Spleen (tissue), 11 donors: ENCODE results near the gene IRF2. TPM values are rescaled to one million over a fixed set of nuclear protein-coding genes. Genes with fewer than 3 reads are reported as not detected.
"Not testable (repeated sequence)": the region's sequence is repeated elsewhere in the genome, so short reads cannot be mapped to it uniquely, and the experiment has no call there.

ENCODE experiments used
- DNase-seq: peaks from one replicate; pipeline ENCODE4 v3.0.0-alpha.2; 2020
- H3K27ac ChIP-seq, 8 donors: fragments of 200-600 bp; sonication (generic) in 7 of 8; 1 replicate in 4 of 8; 2 replicates in 4 of 8; pipeline versions ENCODE4 v1.5.0 to v1.8.0; 2016 to 2021; ENCODE audit warnings: inconsistent platforms in 4 of 8, mild to moderate bottlenecking in 4 of 8, moderate library complexity in 1 of 8
- H3K27me3 ChIP-seq, 7 donors: fragments of 200-600 bp; sonication (generic) in 6 of 7; replicated peaks in 1 of 7; 1 replicate in 4 of 7; 2 replicates in 3 of 7; pipeline versions ENCODE4 v1.5.0 to v1.8.0; 2016 to 2021; ENCODE audit warnings: inconsistent platforms in 3 of 7, mild to moderate bottlenecking in 1 of 7
- H3K36me3 ChIP-seq, 6 donors: fragments of 200-600 bp; sonication (generic) in 5 of 6; 1 replicate in 4 of 6; 2 replicates in 2 of 6; pipeline versions ENCODE4 v1.5.0 to v1.8.0; 2016 to 2021; ENCODE audit warnings: inconsistent platforms in 2 of 6
- H3K4me1 ChIP-seq, 6 donors: fragments of 200-600 bp; sonication (generic) in 5 of 6; 1 replicate in 3 of 6; 2 replicates in 3 of 6; pipeline versions ENCODE4 v1.5.0 to v1.8.0; 2016 to 2021; ENCODE audit warnings: inconsistent platforms in 3 of 6
- H3K4me3 ChIP-seq, 8 donors: fragments of 200-600 bp; sonication (generic) in 7 of 8; 1 replicate in 4 of 8; 2 replicates in 4 of 8; pipeline versions ENCODE4 v1.5.0 to v1.8.0; 2016 to 2021; ENCODE audit warnings: inconsistent platforms in 4 of 8, mild to moderate bottlenecking in 4 of 8, moderate library complexity in 2 of 8
- H3K9me3 ChIP-seq, 8 donors: fragments of 200-600 bp; sonication (generic) in 7 of 8; 1 replicate in 4 of 8; 2 replicates in 4 of 8; pipeline versions ENCODE4 v1.5.0 to v1.8.0; 2016 to 2021; ENCODE audit warnings: inconsistent platforms in 4 of 8
- CTCF ChIP-seq, 11 experiments: fragments of 200-600 bp in 7 of 11; fragments of 450-650 bp in 4 of 11; sonication (generic) in 4 of 11; IDR thresholded peaks in 8 of 11; conservative IDR thresholded peaks in 3 of 11; 1 replicate in 7 of 11; 2 replicates in 4 of 11; pipeline versions ENCODE4 v1.4.0 to v1.8.0; 2016 to 2021; ENCODE audit warnings: antibody characterized with exemption in 11 of 11, inconsistent platforms in 4 of 11, mild to moderate bottlenecking in 1 of 11
- POLR2A ChIP-seq, 3 donors: fragments of 450-650 bp; IDR thresholded peaks; one replicate each; pipeline ENCODE4 v1.5.1; 2017; ENCODE audit warnings: antibody characterized with exemption in 3 of 3, mild to moderate bottlenecking in 1 of 3
- POLR2AphosphoS5 ChIP-seq, 3 donors: sonication (generic); formaldehyde crosslinking; IDR thresholded peaks; one replicate each; pipeline ENCODE4 v1.5.1; 2017; ENCODE audit warnings: antibody characterized with exemption in 3 of 3
- WGBS, 5 donors: extraction: QIAGEN DNeasy Blood & Tissue Kit in 3 of 5; methylation state at CpG; one replicate each; pipeline versions ENCODE4 v1.1.5 to v1.1.7; 2013 to 2018; 5-methylcytosine and 5-hydroxymethylcytosine counted together
- intact Hi-C: fragments of 100-400 bp; cut with DNase I; formaldehyde crosslinking; loops from one replicate; pipeline ENCODE4 v1.15.0; 2023; ENCODE audit warnings: low total_unique reads
- polyA plus RNA-seq, 3 donors: library from polyadenylated mRNA; stranded (reverse); fragments of 200-250 nt; gene quantifications; one replicate each; pipeline ENCODE4 v1.2.1, GENCODE V29; 2013
- total RNA-seq, 7 donors: library from RNA; depleted of rRNA in 3 of 7; stranded (reverse); fragments of >200 nt in 3 of 7; fragmentation: NEBNext Ultra II Directional in 4 of 7; extraction: Animal tissue kit (Norgen Biotek cat#: 25700) in 4 of 7; gene quantifications; one replicate each; pipeline versions ENCODE4 v1.1.0 to v1.2.1, GENCODE V29; 2016 to 2021
- donor health status: healthy with polysubstance abuse.
- donor health status: DM: no; HTN: no; CAD: no; lungs with moderate emphysema.
- donor health status: DM: no; HTN: no; CAD: no.
- donor health status: Bipolar disorder and iron deficiency.
- donor health status: healthy.
- donor health status: DM: no; HTN: no; CAD: no.
- donor health status: DM: yes; HTN: yes; CAD: no.

Gene IRF2
- total and polyA plus RNA-seq, 10 donors = 27.1 to 101 (median 87.2) TPM

- Histone ChIP-seq H3K4me1 (peaks cover 42 to 71% (median 65%) of the 10 kb centered on the region in 6 donors), H3K4me3 (peak overlapping the region in 1 of 8 donors; percentile 28), H3K9me3 (peaks cover 0 to 8% (median 0%) of the 10 kb centered on the region in 8 donors), H3K27ac (peak overlapping the region in 6 of 8 donors; percentile 65 to 85 (median 82)), H3K27me3 (no peaks in the 10 kb centered on the region), H3K36me3 (peaks cover 0 to 28% (median 3%) of the 10 kb centered on the region in 6 donors)
- intact Hi-C loops = loop anchor here (10.0 kb wide), 1 partner anchor 88 kb away; no protein-coding TSS in a partner anchor
- DNase-seq = no peak
- no peak for TF ChIP-seq CTCF (IDR thresholded peaks at IDR 0.05 in 8 of 11, conservative IDR thresholded peaks at IDR 0.05 in 3 of 11)
- no peak for TF ChIP-seq POLR2A (IDR thresholded peaks at IDR 0.05)
- no peak for TF ChIP-seq POLR2AphosphoS5 (IDR thresholded peaks at IDR 0.05)
- WGBS, 5 donors = 20 to 29% (median 23%) methylated on average over 12 of the region's 12 CpGs
These were observed 92.0 kb downstream of the IRF2 start for GRCh38 chr4:184382189-184382846.

DNA sequence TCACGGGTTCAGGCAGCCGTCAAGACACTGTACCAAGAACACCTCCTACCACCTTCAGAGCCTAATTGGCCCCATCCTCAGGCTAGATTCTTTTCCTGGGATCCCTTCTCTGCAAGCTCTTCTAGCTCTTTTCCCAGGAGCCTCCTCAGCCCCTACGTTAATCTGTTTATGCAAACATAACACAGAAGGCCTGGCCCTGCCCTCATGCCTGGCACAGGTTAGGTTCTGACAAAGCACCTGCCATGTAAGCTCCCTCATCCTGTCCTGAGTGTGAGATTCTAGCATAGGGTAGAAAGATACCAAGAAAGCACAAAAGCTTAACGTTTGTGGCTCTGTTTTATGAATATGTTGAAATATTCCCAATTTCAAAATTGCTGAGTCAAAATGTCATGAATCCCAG lies 93.6 kb downstream of the IRF2 start:
- Histone ChIP-seq H3K27ac (no peak overlapping the region), H3K4me1 (peaks cover 36 to 55% (median 49%) of the 10 kb centered on the region in 6 donors), H3K9me3 (peaks cover 0 to 8% (median 0%) of the 10 kb centered on the region in 8 donors), H3K36me3 (peaks cover 0 to 12% (median 0%) of the 10 kb centered on the region in 6 donors), H3K27me3 (no peaks in the 10 kb centered on the region), H3K4me3 (no peak overlapping the region)
- 70 to 87% (median 73%) methylated on average over 4 of the region's 4 CpGs for WGBS, 5 donors
- intact Hi-C loops = loop anchor here (10.0 kb wide), 1 partner anchor 86 kb away; no protein-coding TSS in a partner anchor
- TF ChIP-seq CTCF (IDR thresholded peaks at IDR 0.05 in 8 of 11, conservative IDR thresholded peaks at IDR 0.05 in 3 of 11) = no peak
- TF ChIP-seq POLR2A (IDR thresholded peaks at IDR 0.05) = no peak
- TF ChIP-seq POLR2AphosphoS5 (IDR thresholded peaks at IDR 0.05) = no peak
- no peak for DNase-seq

DNA sequence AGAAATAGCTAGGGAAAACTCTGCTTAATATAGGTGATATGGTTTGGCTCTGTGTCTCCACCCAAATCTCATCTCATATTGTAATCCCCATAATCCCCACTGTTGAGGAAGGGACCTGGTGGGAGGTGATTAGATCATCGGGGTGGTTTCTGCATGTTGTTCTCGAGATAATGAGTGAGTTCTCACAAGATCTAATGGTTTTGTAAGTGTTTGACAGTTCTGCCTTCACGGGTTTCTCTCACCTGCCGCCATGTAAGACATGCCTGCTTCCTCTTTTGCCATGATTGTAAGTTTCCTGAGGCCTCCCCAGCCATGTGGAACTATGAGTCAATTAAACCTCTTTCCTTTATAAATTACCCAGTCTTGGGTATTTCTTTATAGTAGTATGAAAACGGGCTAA lies 94.1 kb downstream of the IRF2 start:
- DNase-seq = not testable (repeated sequence)
- intact Hi-C loops = loop anchor here (10.0 kb wide), 1 partner anchor 85 kb away; no protein-coding TSS in a partner anchor
- 73 to 84% (median 81%) methylated on average over 5 of the region's 5 CpGs for WGBS, 5 donors

GRCh38 chr4:184376923-184377322 lies 97.4 kb downstream of the IRF2 start:
- TF ChIP-seq POLR2AphosphoS5 (IDR thresholded peaks at IDR 0.05) = no peak
- H3K36me3 ChIP-seq = peaks cover 0 to 10% (median 0%) of the 10 kb centered on the region in 6 donors
- DNase-seq = no peak
- no peak overlapping the region for H3K27ac ChIP-seq
- no peaks in the 10 kb centered on the region for H3K27me3 ChIP-seq
- peaks cover 0 to 8% (median 0%) of the 10 kb centered on the region in 8 donors for H3K9me3 ChIP-seq
- intact Hi-C loops = no loop called here
- WGBS, 5 donors = 90 to 94% (median 93%) methylated on average over 1 of the region's 1 CpG
- no peak overlapping the region for H3K4me3 ChIP-seq
- H3K4me1 ChIP-seq = peaks cover 0 to 22% (median 11%) of the 10 kb centered on the region in 6 donors

More for the DNA sequence above, 94.1 kb downstream of the IRF2 start:
- peaks cover 0 to 12% (median 0%) of the 10 kb centered on the region in 6 donors for H3K36me3 ChIP-seq
- peaks cover 32 to 50% (median 44%) of the 10 kb centered on the region in 6 donors for H3K4me1 ChIP-seq
- H3K9me3 ChIP-seq, H3K27me3 ChIP-seq, H3K27ac ChIP-seq, H3K4me3 ChIP-seq: not testable (repeated sequence)

GRCh38 chr4:184376126-184376838 lies 98.1 kb downstream of the IRF2 start:
- Histone ChIP-seq H3K4me3 (no peak overlapping the region), H3K9me3 (peaks cover 0 to 8% (median 0%) of the 10 kb centered on the region in 8 donors), H3K27me3 (no peaks in the 10 kb centered on the region), H3K4me1 (peaks cover 0 to 20% (median 7%) of the 10 kb centered on the region in 6 donors), H3K36me3 (peaks cover 0 to 3% (median 0%) of the 10 kb centered on the region in 6 donors), H3K27ac (no peak overlapping the region)
- no peak for DNase-seq
- intact Hi-C loops = no loop called here
- 96 to 100% (median 97%) methylated on average over 1 of the region's 1 CpG for WGBS, 5 donors
- TF ChIP-seq POLR2A (IDR thresholded peaks at IDR 0.05) (no peak), POLR2AphosphoS5 (IDR thresholded peaks at IDR 0.05) (no peak), CTCF (IDR thresholded peaks at IDR 0.05 in 8 of 11, conservative IDR thresholded peaks at IDR 0.05 in 3 of 11) (no peak)

- peaks cover 0 to 20% (median 9%) of the 10 kb centered on the region in 6 donors for H3K4me1 ChIP-seq
- DNase-seq, H3K27me3 ChIP-seq, H3K9me3 ChIP-seq, H3K36me3 ChIP-seq, intact Hi-C loops, H3K4me3 ChIP-seq, H3K27ac ChIP-seq: not testable (repeated sequence)
- WGBS, 5 donors = 73 to 80% (median 80%) methylated on average over 3 of the region's 3 CpGs
These were observed 98.7 kb downstream of the IRF2 start for GRCh38 chr4:184375623-184376022.
